Thyroid gland (tissue), 4 donors: Measurements from ENCODE around the gene UBE2E2. TPM values are rescaled to one million over a fixed set of nuclear protein-coding genes. Genes with fewer than 3 reads are reported as not detected.

Experiments used
- DNase-seq, 2 donors: peaks; one replicate each; pipeline ENCODE4 v3.0.0-alpha.2; 2019
- H3K27ac ChIP-seq, 3 donors: fragments of 200-600 bp; sonication (generic); 1 replicate in 2 of 3; 2 replicates in 1 of 3; pipeline ENCODE4 v1.5.1; 2016 to 2019; ENCODE audit warnings: mild to moderate bottlenecking in 1 of 3, moderate library complexity in 1 of 3
- H3K27me3 ChIP-seq: fragments of 200-600 bp; sonication (generic); one replicate; pipeline ENCODE4 v1.5.1; 2019
- H3K36me3 ChIP-seq, 2 donors: fragments of 200-600 bp; sonication (generic); one replicate each; pipeline ENCODE4 v1.5.1; 2016 to 2019
- H3K4me1 ChIP-seq, 2 donors: fragments of 200-600 bp; sonication (generic); one replicate each; pipeline ENCODE4 v1.5.1; 2017 to 2019
- H3K4me3 ChIP-seq, 3 donors: fragments of 200-600 bp; sonication (generic); replicated peaks in 1 of 3; 1 replicate in 2 of 3; 2 replicates in 1 of 3; pipeline ENCODE4 v1.5.1; 2016; ENCODE audit warnings: mild to moderate bottlenecking in 1 of 3
- H3K9me3 ChIP-seq: fragments of 200-600 bp; sonication (generic); one replicate; pipeline ENCODE4 v1.5.1; 2017
- POLR2A ChIP-seq, 2 donors: fragments of 450-650 bp; IDR thresholded peaks; one replicate each; pipeline ENCODE4 v1.6.1; 2017; ENCODE audit warnings: antibody characterized with exemption in 2 of 2, mild to moderate bottlenecking in 2 of 2, moderate library complexity in 1 of 2
- WGBS, 2 donors: methylation state at CpG; one replicate each; pipeline ENCODE4 v1.1.5; 2017; 5-methylcytosine and 5-hydroxymethylcytosine counted together
- intact Hi-C: fragments of 100-400 bp; cut with DNase I; formaldehyde crosslinking; loops from one replicate; pipeline ENCODE4 v1.15.1; 2023
- total RNA-seq, 4 donors: library from RNA; depleted of rRNA; stranded (reverse); fragments of >200 nt; gene quantifications; one replicate each; pipeline ENCODE4 v1.2.3, GENCODE V29; 2016
- TF ChIP-seq, protein P1 (sequence below), 6 experiments: fragments of 200-600 bp in 3 of 6; fragments of 450-650 bp in 3 of 6; sonication (generic) in 3 of 6; IDR thresholded peaks; one replicate each; pipeline ENCODE4 v1.5.1; 2016 to 2019; ENCODE audit warnings: antibody characterized with exemption in 6 of 6, mild to moderate bottlenecking in 2 of 6, inconsistent platforms in 1 of 6, moderate library complexity in 1 of 6

Gene UBE2E2
- total RNA-seq, 4 donors from 2014 or later = 28.5 to 46.0 (median 38.4) TPM

DNA sequence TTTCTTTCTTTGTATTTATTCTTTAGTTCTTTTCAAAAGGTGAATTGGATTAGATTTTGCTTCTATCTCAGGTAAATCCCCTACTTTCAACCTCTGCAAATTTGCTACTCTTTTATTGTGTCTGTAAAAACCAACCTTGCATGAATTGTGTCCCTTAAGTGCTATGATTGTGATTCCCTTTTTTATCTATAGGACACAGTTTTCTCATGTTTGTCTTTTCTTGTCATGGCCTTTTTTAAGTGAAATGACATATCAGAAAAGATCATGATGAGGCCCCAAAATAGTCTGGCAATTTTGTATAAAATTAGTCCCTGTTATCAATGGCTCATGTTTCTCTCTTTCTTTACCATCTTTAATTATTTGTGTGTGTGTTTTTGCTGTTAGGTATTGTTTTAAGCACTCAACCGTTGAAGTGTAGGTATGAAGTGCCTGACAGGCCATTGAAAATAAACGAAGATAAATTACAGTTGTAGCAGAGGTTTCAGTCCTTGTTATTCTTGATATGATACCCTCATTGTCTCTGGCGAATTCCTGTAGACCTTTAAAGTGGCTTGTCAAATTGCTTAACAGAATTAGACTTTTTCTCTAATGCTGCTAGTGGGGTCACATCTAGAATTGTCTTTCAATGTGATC lies 184.3 kb downstream of the UBE2E2 start:
- no peak for DNase-seq
- Histone ChIP-seq H3K4me1 (peaks cover 7 to 10% of the 10 kb centered on the region in 2 donors), H3K4me3 (no peak overlapping the region), H3K27me3 (no peaks in the 10 kb centered on the region), H3K36me3 (no peaks in the 10 kb centered on the region), H3K9me3 (no peaks in the 10 kb centered on the region), H3K27ac (no peak overlapping the region)
- 40 to 45% methylated on average over 3 of the region's 3 CpGs for WGBS, 2 donors
- intact Hi-C loops = no loop called here
- TF ChIP-seq POLR2A (IDR thresholded peaks at IDR 0.05) = no peak
- TF ChIP-seq, protein P1, sequence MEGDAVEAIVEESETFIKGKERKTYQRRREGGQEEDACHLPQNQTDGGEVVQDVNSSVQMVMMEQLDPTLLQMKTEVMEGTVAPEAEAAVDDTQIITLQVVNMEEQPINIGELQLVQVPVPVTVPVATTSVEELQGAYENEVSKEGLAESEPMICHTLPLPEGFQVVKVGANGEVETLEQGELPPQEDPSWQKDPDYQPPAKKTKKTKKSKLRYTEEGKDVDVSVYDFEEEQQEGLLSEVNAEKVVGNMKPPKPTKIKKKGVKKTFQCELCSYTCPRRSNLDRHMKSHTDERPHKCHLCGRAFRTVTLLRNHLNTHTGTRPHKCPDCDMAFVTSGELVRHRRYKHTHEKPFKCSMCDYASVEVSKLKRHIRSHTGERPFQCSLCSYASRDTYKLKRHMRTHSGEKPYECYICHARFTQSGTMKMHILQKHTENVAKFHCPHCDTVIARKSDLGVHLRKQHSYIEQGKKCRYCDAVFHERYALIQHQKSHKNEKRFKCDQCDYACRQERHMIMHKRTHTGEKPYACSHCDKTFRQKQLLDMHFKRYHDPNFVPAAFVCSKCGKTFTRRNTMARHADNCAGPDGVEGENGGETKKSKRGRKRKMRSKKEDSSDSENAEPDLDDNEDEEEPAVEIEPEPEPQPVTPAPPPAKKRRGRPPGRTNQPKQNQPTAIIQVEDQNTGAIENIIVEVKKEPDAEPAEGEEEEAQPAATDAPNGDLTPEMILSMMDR (IDR thresholded peaks at IDR 0.05) = no peak

DNA sequence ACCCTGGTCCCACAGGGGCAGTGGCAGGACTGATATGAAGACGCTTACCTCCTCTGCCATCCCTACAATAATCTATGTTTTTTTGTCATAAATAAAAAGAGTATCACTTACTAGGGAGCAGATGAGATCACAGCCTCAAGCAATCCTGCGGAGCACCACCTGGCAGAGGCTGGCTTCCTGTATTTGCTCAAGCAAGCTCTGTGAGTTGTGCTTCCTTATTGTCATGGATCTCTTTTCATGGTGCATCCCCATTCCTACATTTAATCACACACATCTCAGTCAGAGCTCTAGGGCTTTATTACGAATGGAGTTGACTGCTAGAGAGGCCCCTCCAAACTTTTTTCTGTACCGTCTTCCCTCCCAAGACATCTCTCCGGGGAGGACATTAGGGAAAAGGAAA lies 186.0 kb downstream of the UBE2E2 start:
- Histone ChIP-seq H3K4me1 (peaks cover 7 to 10% of the 10 kb centered on the region in 2 donors), H3K9me3 (no peaks in the 10 kb centered on the region), H3K27me3 (no peaks in the 10 kb centered on the region), H3K4me3 (no peak overlapping the region), H3K27ac (no peak overlapping the region), H3K36me3 (no peaks in the 10 kb centered on the region)
- WGBS, 2 donors = 90 to 92% methylated on average over 5 of the region's 5 CpGs
- TF ChIP-seq POLR2A (IDR thresholded peaks at IDR 0.05) = no peak
- TF ChIP-seq, protein P1 (IDR thresholded peaks at IDR 0.05) = no peak
- intact Hi-C loops = no loop called here
- DNase-seq = no peak

DNA sequence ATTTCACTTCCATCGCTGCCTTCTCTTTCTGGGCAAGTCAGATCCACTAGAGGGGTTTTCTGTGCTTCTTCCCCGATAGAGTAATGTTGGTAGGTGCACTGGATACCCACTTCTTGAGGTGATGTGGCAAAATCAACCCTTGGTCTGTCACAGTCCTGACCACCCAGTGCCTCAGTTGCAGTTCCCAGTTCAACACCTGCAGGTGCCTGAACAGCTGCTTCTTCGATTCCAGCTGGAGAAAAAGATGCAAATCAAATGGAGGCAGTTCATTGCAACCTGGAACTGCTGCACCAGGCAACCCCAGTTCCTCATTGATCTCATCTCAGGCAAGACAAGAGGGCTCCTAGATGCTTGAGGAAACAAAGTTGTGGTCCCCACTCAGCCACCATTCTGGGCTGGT lies 186.6 kb downstream of the UBE2E2 start:
- 85 to 99% methylated on average over 3 of the region's 3 CpGs for WGBS, 2 donors
- intact Hi-C loops = no loop called here
- H3K4me1 ChIP-seq = peaks cover 7 to 10% of the 10 kb centered on the region in 2 donors
- DNase-seq = no peak
- no peaks in the 10 kb centered on the region for H3K36me3 ChIP-seq
- no peaks in the 10 kb centered on the region for H3K9me3 ChIP-seq
- H3K4me3 ChIP-seq = no peak overlapping the region
- no peak overlapping the region for H3K27ac ChIP-seq
- TF ChIP-seq, protein P1 (IDR thresholded peaks at IDR 0.05) = no peak
- TF ChIP-seq POLR2A (IDR thresholded peaks at IDR 0.05) = no peak
- H3K27me3 ChIP-seq = no peaks in the 10 kb centered on the region

DNA sequence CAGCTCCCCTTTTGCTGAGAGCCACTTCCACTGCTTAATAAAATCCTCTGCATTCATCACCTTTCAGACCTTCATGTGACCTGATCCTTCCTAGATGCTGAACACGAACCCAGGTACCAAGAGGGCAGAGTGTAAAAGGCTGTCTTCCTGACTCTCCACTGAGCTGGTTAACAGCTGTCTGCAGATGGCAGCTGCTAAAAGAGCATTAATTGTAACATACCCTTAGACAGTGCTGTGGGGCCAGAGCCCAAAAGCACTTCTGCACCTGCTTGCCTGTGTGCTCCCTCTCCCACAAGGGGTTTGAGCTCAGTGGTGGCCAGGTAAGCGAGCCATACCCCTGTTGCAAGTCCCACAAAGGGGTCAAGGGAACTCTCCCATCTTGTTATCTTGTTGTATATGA lies 187.3 kb downstream of the UBE2E2 start:
- no peaks in the 10 kb centered on the region for H3K36me3 ChIP-seq
- peaks cover 7 to 10% of the 10 kb centered on the region in 2 donors for H3K4me1 ChIP-seq
- DNase-seq = no peak
- 92 to 98% methylated on average over 2 of the region's 2 CpGs for WGBS, 2 donors
- intact Hi-C loops = no loop called here
- no peaks in the 10 kb centered on the region for H3K27me3 ChIP-seq
- no peak overlapping the region for H3K4me3 ChIP-seq
- H3K27ac ChIP-seq = no peak overlapping the region
- TF ChIP-seq POLR2A (IDR thresholded peaks at IDR 0.05) = no peak
- TF ChIP-seq, protein P1 (IDR thresholded peaks at IDR 0.05) = no peak
- no peaks in the 10 kb centered on the region for H3K9me3 ChIP-seq

DNA sequence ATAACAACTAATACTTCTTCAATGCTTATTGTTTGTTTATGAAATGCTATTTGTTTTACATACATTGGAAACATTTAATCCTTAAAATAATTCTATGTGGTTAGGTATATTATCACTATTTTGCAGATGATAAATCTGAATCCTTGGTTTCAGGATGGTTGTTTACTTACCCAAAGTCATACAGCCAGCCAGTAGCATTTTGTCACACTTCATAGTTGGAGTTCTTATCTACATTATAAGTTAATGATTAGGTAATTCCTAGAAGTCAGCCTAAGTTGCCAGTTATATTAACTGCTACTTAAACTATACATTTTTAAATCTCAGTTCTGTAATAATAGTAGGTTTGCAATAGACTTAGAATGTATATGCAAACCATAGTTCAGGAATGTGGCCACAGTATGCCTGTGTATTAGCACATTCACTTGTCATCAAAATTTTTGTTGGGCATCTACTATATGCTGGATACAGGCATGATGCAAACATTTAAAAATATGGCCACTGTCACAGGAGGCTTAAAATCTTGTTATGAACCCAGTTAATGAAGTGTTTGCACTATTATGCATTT lies 187.9 kb downstream of the UBE2E2 start:
- no peak for TF ChIP-seq POLR2A (IDR thresholded peaks at IDR 0.05)
- TF ChIP-seq, protein P1 (IDR thresholded peaks at IDR 0.05) = no peak
- Histone ChIP-seq H3K36me3 (no peaks in the 10 kb centered on the region), H3K27ac (no peak overlapping the region), H3K4me1 (peaks cover 7 to 10% of the 10 kb centered on the region in 2 donors), H3K27me3 (no peaks in the 10 kb centered on the region), H3K4me3 (no peak overlapping the region), H3K9me3 (no peaks in the 10 kb centered on the region)
- DNase-seq = no peak
- intact Hi-C loops = no loop called here
